CD4-positive, alpha-beta T cell (primary cell): Measurements from ENCODE around the gene POLR3F. TPM values are rescaled to one million over a fixed set of nuclear protein-coding genes. Genes with fewer than 3 reads are reported as not detected.
"Not testable (repeated sequence)": the region's sequence is repeated elsewhere in the genome, so short reads cannot be mapped to it uniquely, and the experiment has no call there.

Source experiments
- ATAC-seq: fragments of 200-7000 bp; cut with Tn5 transposase; one replicate; pipeline ENCODE4 v1.10.0; 2022; ENCODE audit warnings: mild to moderate bottlenecking; ENCODE audit not compliant: poor library complexity
- CTCF ChIA-PET: fragments of 350-600 bp; sonication (Branson Sonifier 250); formaldehyde crosslinking; loops from one replicate; lab custom pipeline; 2021; ENCODE audit warnings: antibody characterized with exemption, inconsistent platforms; lab: Charles Lee
- POLR2A ChIA-PET: fragments of 350-600 bp; sonication (Branson Sonifier 250); formaldehyde crosslinking; loops from one replicate; lab custom pipeline; 2021; ENCODE audit warnings: antibody characterized with exemption, inconsistent platforms; lab: Charles Lee
- DNase-seq, 14 experiments: peaks; one replicate each; pipeline ENCODE4 v3.0.0-alpha.2; 2013 to 2020; ENCODE audit warnings: mixed read lengths in 2 of 14
- H3K27ac ChIP-seq, 2 donors: one replicate each; pipeline versions ENCODE4 v1.5.1 to v1.7.0; 2013; ENCODE audit warnings: low read length in 2 of 2, low read depth in 1 of 2, mild to moderate bottlenecking in 1 of 2
- H3K27me3 ChIP-seq, 2 experiments: 1 replicate in 1 of 2; 2 replicates in 1 of 2; pipeline versions ENCODE4 v1.6.1 to v1.7.0; 2013; ENCODE audit warnings: low read length in 2 of 2, control low read depth in 1 of 2, mild to moderate bottlenecking in 1 of 2, moderate library complexity in 1 of 2; ENCODE audit not compliant: insufficient read depth in 2 of 2, control insufficient read depth in 1 of 2
- H3K36me3 ChIP-seq: one replicate; pipeline ENCODE4 v1.6.1; 2013; ENCODE audit warnings: low read length, control low read depth; ENCODE audit not compliant: insufficient read depth
- H3K4me1 ChIP-seq: one replicate; pipeline ENCODE4 v1.6.1; 2013; ENCODE audit warnings: low read length, control low read depth; ENCODE audit not compliant: insufficient read depth
- H3K4me3 ChIP-seq: one replicate; pipeline ENCODE4 v1.5.1; 2013; ENCODE audit warnings: mild to moderate bottlenecking, low read length, moderate library complexity
- H3K9me3 ChIP-seq, 2 experiments: 1 replicate in 1 of 2; 2 replicates in 1 of 2; pipeline versions ENCODE4 v1.6.1 to v1.7.0; 2013; ENCODE audit warnings: low read length in 2 of 2, mild to moderate bottlenecking in 2 of 2, control low read depth in 1 of 2, moderate library complexity in 1 of 2; ENCODE audit not compliant: control insufficient read depth in 1 of 2, insufficient read depth in 1 of 2
- H3K27ac Mint-ChIP-seq: one replicate; pipeline ENCODE4 v1.8.0; 2020; ENCODE audit warnings: mixed read lengths
- H3K27me3 Mint-ChIP-seq: one replicate; pipeline ENCODE4 v1.8.0; 2021; ENCODE audit warnings: mixed read lengths
- H3K36me3 Mint-ChIP-seq: one replicate; pipeline ENCODE4 v1.8.0; 2021; ENCODE audit warnings: low read depth, mixed read lengths
- H3K4me1 Mint-ChIP-seq: one replicate; pipeline ENCODE4 v1.8.0; 2021; ENCODE audit warnings: low read depth, mixed read lengths
- H3K4me3 Mint-ChIP-seq: one replicate; pipeline ENCODE4 v1.8.0; 2020; ENCODE audit warnings: mild to moderate bottlenecking, mixed read lengths
- H3K9me3 Mint-ChIP-seq: one replicate; pipeline ENCODE4 v1.8.0; 2020; ENCODE audit warnings: mixed read lengths
- intact Hi-C, 2 experiments: fragments of 100-400 bp; cut with DNase I in 1 of 2; cut with micrococcal nuclease in 1 of 2; formaldehyde crosslinking; loops; one replicate each; pipeline versions ENCODE4 v1.15.1 to v1.9.0; 2023 to 2025; cut with DNase I, micrococcal nuclease
- total RNA-seq, 174 experiments: library from RNA in 2 of 174; stranded (reverse) in 2 of 174; gene quantifications; one replicate each; pipeline ENCODE4 v1.2.3 and lab custom pipeline; 2021 to 2026
- TF ChIP-seq, protein P1 (sequence below): fragments of 200-600 bp; IDR thresholded peaks from one replicate; pipeline ENCODE4 v1.8.0; 2022; ENCODE audit warnings: antibody characterized with exemption, mild to moderate bottlenecking

Gene POLR3F
- total RNA-seq, 2 experiments from 2014 or later, result 7.9 to 8.8 TPM

DNA sequence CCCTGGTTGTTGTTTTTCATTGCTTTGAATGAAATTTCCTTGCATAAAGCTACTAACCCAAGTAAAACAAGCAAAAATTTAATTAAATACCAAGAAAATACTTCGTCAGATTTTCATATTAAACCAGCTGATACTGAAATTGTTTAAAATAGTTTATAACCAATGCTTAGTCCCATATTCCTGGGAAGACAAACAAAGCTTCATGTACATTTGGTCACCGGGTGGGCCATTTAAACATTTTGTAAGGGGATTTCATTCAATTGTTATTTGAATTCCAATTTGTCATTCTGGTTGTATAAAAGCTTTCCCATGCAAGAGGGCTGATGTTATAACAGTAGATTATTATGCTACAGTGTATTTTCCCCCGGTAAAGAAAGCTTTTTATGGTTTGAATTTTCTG lies 30.4 kb downstream of the POLR3F start:
- DNase-seq, result no peak
- peak overlapping the region in 1 of 2 donors; percentile 38 for H3K27ac ChIP-seq
- peaks cover 10% of the 10 kb centered on the region for H3K4me1 ChIP-seq
- Mint-ChIP-seq H3K4me3 (peak overlapping the region; percentile 94), H3K9me3 (no peaks in the 10 kb centered on the region), H3K4me1 (peaks cover 20% of the 10 kb centered on the region), H3K27ac (peak overlapping the region; percentile 80), H3K27me3 (no peaks in the 10 kb centered on the region), H3K36me3 (peaks cover under 1% of the 10 kb centered on the region)
- H3K27me3 ChIP-seq, result peaks cover 0 to 2% of the 10 kb centered on the region in 2 experiments
- ATAC-seq, result no peak
- TF ChIP-seq, protein P1, sequence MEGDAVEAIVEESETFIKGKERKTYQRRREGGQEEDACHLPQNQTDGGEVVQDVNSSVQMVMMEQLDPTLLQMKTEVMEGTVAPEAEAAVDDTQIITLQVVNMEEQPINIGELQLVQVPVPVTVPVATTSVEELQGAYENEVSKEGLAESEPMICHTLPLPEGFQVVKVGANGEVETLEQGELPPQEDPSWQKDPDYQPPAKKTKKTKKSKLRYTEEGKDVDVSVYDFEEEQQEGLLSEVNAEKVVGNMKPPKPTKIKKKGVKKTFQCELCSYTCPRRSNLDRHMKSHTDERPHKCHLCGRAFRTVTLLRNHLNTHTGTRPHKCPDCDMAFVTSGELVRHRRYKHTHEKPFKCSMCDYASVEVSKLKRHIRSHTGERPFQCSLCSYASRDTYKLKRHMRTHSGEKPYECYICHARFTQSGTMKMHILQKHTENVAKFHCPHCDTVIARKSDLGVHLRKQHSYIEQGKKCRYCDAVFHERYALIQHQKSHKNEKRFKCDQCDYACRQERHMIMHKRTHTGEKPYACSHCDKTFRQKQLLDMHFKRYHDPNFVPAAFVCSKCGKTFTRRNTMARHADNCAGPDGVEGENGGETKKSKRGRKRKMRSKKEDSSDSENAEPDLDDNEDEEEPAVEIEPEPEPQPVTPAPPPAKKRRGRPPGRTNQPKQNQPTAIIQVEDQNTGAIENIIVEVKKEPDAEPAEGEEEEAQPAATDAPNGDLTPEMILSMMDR, result no peak
- H3K4me3 ChIP-seq, result peak overlapping the region; percentile 72
- peaks cover 1% of the 10 kb centered on the region for H3K36me3 ChIP-seq
- CTCF ChIA-PET, result interaction anchor here (1.5 to 3.0 kb wide), 2 partner anchors 10 to 31 kb away, joined by 3 to 25 read pairs; partner anchors contain the start of genes DZANK1, POLR3F and SEC23B
- POLR2A ChIA-PET, result interaction anchor here (0.8 to 3.8 kb wide), 6 partner anchors 10 to 296 kb away, joined by 3 to 134 read pairs (median 4); partner anchors contain the start of genes DZANK1, POLR3F, SEC23B and SMIM26
- no peaks in the 10 kb centered on the region for H3K9me3 ChIP-seq
- intact Hi-C loops, result loop anchor here in 1 of 2 experiments (2.0 kb wide), 1 partner anchor 31 kb away; the partner anchor contains the start of genes DZANK1 and POLR3F

DNA sequence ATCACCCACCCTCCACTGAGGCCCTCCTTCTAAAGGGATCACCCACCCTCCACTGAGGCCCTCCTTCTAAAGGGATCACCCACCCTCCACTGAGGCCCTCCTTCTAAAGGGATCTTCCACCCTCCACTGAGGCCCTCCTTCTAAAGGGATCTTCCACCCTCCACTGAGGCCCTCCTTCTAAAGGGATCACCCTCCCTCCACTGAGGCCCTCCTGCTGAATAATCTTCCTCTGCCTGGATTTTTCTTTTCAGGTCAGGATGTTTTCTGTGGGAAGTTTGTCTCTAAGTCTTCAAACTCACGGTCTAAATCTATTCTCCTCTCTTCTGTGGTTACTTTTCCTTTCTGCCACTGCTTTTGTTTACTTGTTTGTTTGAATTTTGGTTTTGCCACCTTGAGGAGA lies 34.5 kb downstream of the POLR3F start:
- H3K9me3 ChIP-seq, H3K27me3 Mint-ChIP-seq, H3K4me3 ChIP-seq, H3K36me3 ChIP-seq, DNase-seq, H3K4me1 Mint-ChIP-seq, POLR2A ChIA-PET, H3K27ac Mint-ChIP-seq, H3K27ac ChIP-seq, H3K36me3 Mint-ChIP-seq, CTCF ChIA-PET, H3K27me3 ChIP-seq, H3K9me3 Mint-ChIP-seq, ATAC-seq, H3K4me1 ChIP-seq: not testable (repeated sequence)
- intact Hi-C loops, result loop anchor here (10.0 kb wide), 2 partner anchors 537 to 817 kb away; partner anchors contain the start of genes MGME1 (in 1 of the 2), RRBP1 (in 1 of the 2) and SNX5 (in 1 of the 2)
- H3K4me3 Mint-ChIP-seq, result peak overlapping the region; percentile 3

DNA sequence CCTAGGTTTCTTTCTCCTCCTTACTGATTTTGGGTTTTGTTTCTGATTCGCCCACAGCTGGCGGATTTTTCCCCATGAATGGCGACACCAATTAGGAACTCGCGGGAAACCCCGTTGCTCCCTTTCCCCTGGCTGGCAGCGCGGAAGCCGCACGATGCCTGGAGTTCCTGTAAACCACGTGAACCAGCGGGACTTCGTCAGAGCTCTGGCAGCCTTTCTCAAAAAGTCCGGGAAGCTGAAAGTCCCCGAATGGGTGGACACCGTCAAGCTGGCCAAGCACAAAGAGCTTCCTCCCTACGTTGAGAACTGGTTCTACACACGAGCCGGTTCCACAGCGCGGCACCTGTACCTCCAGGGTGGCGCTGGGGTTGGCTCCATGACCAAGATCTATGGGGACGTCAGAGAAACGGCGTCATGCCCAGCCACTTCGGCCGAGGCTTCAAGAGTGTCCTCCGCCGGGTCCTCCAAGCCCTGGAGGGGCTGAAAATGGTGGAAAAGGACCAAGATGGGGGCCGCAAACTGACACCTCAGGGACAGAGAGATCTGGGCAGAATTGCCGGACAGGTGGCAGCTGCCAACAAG lies 37.4 kb downstream of the POLR3F start:
- H3K9me3 Mint-ChIP-seq, result no peaks in the 10 kb centered on the region
- no peak overlapping the region for H3K27ac Mint-ChIP-seq
- Histone ChIP-seq H3K36me3 (no peaks in the 10 kb centered on the region), H3K4me1 (peaks cover 25% of the 10 kb centered on the region), H3K27me3 (peaks cover 0 to 2% of the 10 kb centered on the region in 2 experiments), H3K9me3 (no peaks in the 10 kb centered on the region), H3K27ac (no peak overlapping the region), H3K4me3 (no peak overlapping the region)
- H3K4me3 Mint-ChIP-seq, result no peak overlapping the region
- H3K4me1 Mint-ChIP-seq, result peaks cover 31% of the 10 kb centered on the region
- H3K36me3 Mint-ChIP-seq, result peaks cover 16% of the 10 kb centered on the region
- intact Hi-C loops, result loop anchor here (5.0 to 10.0 kb wide), 5 partner anchors 83 to 820 kb away; partner anchors contain the start of genes DTD1 (in 1 of the 2), KAT14 (in 1 of the 2), MGME1 (in 1 of the 2) and PET117 (in 1 of the 2)
- TF ChIP-seq, protein P1, result no peak
- ChIA-PET CTCF (no interaction called here), POLR2A (interaction anchor here (0.6 to 0.9 kb wide), 2 partner anchors 8 to 40 kb away, joined by 3 read pairs; partner anchors contain the start of gene RBBP9)
- DNase-seq (peak in 1 of 14 experiments; percentile 23), ATAC-seq (no peak)
- H3K27me3 Mint-ChIP-seq, result no peaks in the 10 kb centered on the region
